Fibroblast of lung (primary cell): ENCODE results near the gene RPE.

Source experiments
- EZH2 ChIP-seq: IDR thresholded peaks from 2 replicates; pipeline ENCODE4 v1.5.1; 2012; ENCODE audit warnings: low read length, control low read depth, mild to moderate bottlenecking; ENCODE audit errors: missing control alignments
- TF ChIP-seq, protein P1 (sequence below), 2 donors: IDR thresholded peaks in 1 of 2; conservative IDR thresholded peaks in 1 of 2; 1 replicate in 1 of 2; 2 replicates in 1 of 2; pipeline ENCODE4 v1.5.1; 2011 to 2012; ENCODE audit warnings: low read length in 2 of 2, control low read depth in 1 of 2, inconsistent platforms in 1 of 2, low read depth in 1 of 2, mild to moderate bottlenecking in 1 of 2

DNA sequence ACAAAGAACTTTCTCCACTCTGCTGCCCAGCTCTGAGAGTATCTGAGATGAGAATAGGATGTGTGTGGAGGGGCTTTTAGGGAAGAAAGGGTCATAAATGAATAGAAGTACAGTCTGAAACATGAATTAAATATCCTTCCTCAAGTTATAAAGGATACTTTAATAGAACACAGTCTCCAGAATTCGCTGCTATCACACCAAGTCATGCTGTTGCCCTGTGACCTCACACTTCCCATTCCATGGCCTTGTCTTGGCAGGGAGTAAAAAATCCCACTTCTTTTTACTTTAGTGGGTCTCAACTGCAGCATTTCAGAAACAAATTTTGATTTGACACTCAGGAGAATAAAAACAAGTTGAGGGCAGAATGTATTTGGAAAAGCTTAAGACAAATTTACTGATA lies 3.8 kb upstream of the RPE start:
- TF ChIP-seq, protein P1, sequence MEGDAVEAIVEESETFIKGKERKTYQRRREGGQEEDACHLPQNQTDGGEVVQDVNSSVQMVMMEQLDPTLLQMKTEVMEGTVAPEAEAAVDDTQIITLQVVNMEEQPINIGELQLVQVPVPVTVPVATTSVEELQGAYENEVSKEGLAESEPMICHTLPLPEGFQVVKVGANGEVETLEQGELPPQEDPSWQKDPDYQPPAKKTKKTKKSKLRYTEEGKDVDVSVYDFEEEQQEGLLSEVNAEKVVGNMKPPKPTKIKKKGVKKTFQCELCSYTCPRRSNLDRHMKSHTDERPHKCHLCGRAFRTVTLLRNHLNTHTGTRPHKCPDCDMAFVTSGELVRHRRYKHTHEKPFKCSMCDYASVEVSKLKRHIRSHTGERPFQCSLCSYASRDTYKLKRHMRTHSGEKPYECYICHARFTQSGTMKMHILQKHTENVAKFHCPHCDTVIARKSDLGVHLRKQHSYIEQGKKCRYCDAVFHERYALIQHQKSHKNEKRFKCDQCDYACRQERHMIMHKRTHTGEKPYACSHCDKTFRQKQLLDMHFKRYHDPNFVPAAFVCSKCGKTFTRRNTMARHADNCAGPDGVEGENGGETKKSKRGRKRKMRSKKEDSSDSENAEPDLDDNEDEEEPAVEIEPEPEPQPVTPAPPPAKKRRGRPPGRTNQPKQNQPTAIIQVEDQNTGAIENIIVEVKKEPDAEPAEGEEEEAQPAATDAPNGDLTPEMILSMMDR (conservative IDR thresholded peaks at IDR 0.05 in 1 of 2, IDR thresholded peaks at IDR 0.05 in 1 of 2; ENCODE audit: low read depth in 1 of 2, low read length in 2 of 2) = no peak
- no peak for TF ChIP-seq EZH2
